GM18498 (cell line): ENCODE data around the gene OR13C9.
"Not testable (repeated sequence)": the region's sequence is repeated elsewhere in the genome, so short reads cannot be mapped to it uniquely, and the experiment has no call there.

Experiments used
- ATAC-seq: cut with Tn5 transposase; IDR thresholded peaks from one replicate; pipeline ENCODE4 v1.9.1; 2021; ENCODE audit warnings: mild to moderate bottlenecking, moderate library complexity; ENCODE audit not compliant: unreplicated experiment

The OR13C9 gene

GRCh38 chr9:104618104-104618503, at the start of gene OR13C9:
Gene OR13C9, minus strand, starts transcription at chr9:104618204. Its CDS starts 0 bp downstream, at chr9:104618204.
- ATAC-seq, result no peak

GRCh38 chr9:104658496-104659195, 40.6 kb upstream of the OR13C9 start:
- ATAC-seq, result no peak

- no peak for ATAC-seq
These were observed 17.5 kb upstream of the OR13C9 start for GRCh38 chr9:104635456-104635855.

- no peak for ATAC-seq
These were observed 16.0 kb upstream of the OR13C9 start for GRCh38 chr9:104633976-104634520.

- not testable (repeated sequence) for ATAC-seq
These were observed 8.0 kb upstream of the OR13C9 start for GRCh38 chr9:104625964-104626363.

- ATAC-seq, result no peak
These were observed 586 bp downstream of the OR13C9 start for GRCh38 chr9:104617418-104617817.

GRCh38 chr9:104611213-104611612, 6.8 kb downstream of the OR13C9 start:
- no peak for ATAC-seq

GRCh38 chr9:104608336-104608735, 9.7 kb downstream of the OR13C9 start:
- ATAC-seq, result no peak

- ATAC-seq, result no peak
These were observed 11.9 kb downstream of the OR13C9 start for GRCh38 chr9:104606152-104606551.

GRCh38 chr9:104605527-104605926, 12.5 kb downstream of the OR13C9 start, which contains the start of gene OR13C2:
Gene OR13C2, minus strand, starts transcription at chr9:104605627. Its CDS starts 0 bp downstream, at chr9:104605627.
- ATAC-seq, result not testable (repeated sequence)

- ATAC-seq, result no peak
These were observed 13.2 kb downstream of the OR13C9 start for GRCh38 chr9:104604801-104605200.

- not testable (repeated sequence) for ATAC-seq
These were observed 18.7 kb downstream of the OR13C9 start, which contains the start of gene OR13C5 for GRCh38 chr9:104599313-104599712. Gene OR13C5, minus strand, starts transcription at chr9:104599413. Its CDS starts 0 bp downstream, at chr9:104599413.

GRCh38 chr9:104598749-104599148, 19.3 kb downstream of the OR13C9 start:
- ATAC-seq, result not testable (repeated sequence)

GRCh38 chr9:104589626-104590025, 28.4 kb downstream of the OR13C9 start:
- ATAC-seq, result no peak

- ATAC-seq, result no peak
These were observed 31.4 kb downstream of the OR13C9 start for GRCh38 chr9:104586496-104587180.

GRCh38 chr9:104580562-104580961, 37.4 kb downstream of the OR13C9 start:
- no peak for ATAC-seq

GRCh38 chr9:104577263-104577662, 40.7 kb downstream of the OR13C9 start:
- no peak for ATAC-seq

GRCh38 chr9:104575456-104575855, 42.5 kb downstream of the OR13C9 start:
- no peak for ATAC-seq

- ATAC-seq, result no peak
These were observed 45.4 kb downstream of the OR13C9 start for GRCh38 chr9:104572612-104573011.

GRCh38 chr9:104568868-104569267, 49.1 kb downstream of the OR13C9 start, which contains the start of gene OR13C8:
Gene OR13C8, plus strand, starts transcription at chr9:104569168. Its CDS starts 0 bp downstream, at chr9:104569168.
- no peak for ATAC-seq
